ENCODE results near the gene CERKL.

CERKL gene

DNA sequence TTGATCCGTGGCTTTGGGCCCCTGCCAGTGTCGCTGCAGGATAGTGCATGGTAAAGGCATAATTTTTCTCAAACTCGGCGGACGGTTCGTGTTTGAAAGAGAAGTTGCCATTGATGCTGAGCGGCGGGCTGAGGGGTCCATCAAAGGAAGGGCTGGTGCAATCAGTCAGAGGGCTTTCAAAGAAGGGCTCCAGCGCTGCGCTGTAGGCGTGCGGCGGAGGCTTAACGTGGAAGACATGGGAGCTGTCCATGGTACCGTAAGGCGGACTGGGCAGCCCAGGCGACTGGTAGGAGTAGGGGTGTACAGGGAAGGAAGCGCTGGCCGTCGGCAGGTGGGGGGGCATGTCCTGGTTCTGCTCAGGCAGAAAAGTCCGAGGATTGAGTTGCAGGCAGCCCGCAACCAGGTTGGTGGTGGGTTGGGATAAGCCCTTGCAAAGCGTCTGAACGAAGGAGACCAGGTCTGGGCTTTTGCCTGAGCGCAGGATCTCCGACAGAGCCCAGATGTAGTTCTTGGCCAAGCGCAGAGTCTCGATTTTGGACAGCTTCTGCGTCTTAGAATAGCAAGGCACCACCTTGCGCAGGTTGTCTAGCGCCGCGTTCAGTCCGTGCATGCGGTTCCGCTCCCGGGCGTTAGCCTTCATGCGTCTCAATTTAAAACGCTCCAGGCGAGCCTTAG is 21.1 kb upstream of the CERKL start:
- FAIRE-seq = no peak

- no peak for FAIRE-seq
Measured at GRCh38 chr2:181675254-181675653, 18.3 kb upstream of the CERKL start.

DNA sequence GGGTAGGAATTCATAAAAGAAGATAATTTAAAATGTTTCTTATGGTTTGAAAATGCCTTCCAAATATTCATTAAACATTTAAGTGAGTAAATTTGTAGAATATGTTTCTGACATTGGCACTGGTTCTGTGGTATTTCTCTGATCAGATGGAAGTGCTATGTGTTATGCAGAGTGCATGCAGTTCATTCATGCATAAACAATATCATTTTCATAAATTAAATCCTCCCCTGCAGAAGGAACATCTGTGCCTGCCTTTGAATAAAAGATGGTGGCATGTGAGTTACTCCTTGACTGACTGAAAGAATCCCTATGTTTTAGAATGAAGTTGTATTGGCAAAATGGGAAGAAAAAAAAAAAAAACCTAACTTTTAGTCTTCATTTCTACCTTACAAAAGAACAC is 17.6 kb upstream of the CERKL start:
- FAIRE-seq = no peak

DNA sequence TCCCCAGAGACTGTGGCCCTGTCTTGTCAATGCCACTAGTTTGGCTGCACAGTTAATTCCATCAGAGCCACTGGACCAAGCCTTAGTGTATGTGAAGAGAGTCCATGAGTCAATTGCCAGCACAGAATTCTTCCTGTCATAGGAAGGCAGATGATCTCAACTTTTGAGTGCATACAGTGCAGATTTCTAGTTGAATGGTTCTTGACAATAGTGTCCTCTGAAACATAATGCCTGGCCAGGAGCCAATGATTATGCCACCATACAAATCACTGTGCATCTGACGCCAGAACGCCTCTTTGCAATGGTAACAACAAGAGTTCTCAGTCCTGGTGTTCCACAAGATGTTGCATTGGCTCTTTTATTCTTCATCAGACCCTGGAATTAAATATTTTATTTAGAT is 16.3 kb upstream of the CERKL start:
- no peak for FAIRE-seq

- no peak for FAIRE-seq
Measured at GRCh38 chr2:181672255-181673008, 15.5 kb upstream of the CERKL start.

DNA sequence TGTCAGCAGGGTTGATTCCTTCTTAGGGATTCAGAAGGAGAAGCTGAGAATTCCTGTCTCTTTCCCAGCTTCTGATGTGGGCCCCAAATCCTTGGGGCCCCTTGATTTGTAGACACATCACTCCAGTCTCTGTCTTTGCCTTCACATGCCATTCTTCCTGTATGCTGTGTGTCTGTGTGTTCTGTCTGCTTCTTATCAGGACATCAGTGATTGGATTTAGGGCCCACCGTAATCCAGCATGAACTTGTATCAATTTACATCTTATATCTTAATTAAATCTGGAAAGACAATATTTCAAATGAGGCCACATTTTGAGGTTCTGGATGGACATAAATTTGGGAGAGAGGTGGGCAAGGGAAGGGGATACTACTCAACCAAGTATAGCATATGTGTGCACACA is 13.7 kb upstream of the CERKL start:
- no peak for FAIRE-seq

DNA sequence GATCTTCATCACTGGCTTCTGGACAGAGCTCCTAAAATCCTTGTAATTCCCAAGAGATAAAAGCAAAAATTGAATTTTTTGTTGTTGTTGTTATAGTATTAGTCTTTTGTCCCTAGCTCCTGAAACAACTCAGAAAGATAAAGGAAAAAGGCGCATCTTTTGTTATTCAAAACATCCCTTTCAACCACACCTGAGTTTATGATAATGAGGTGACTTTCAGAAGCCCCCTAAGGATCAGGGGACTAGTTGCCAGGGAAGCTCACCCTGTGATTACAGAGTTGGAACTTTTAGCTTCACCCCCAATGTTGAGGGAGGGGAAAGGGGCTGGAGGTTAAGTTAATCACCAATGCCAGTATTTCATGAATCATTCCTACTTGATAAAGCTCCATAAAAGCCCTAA is 10.3 kb upstream of the CERKL start:
- no peak for FAIRE-seq

DNA sequence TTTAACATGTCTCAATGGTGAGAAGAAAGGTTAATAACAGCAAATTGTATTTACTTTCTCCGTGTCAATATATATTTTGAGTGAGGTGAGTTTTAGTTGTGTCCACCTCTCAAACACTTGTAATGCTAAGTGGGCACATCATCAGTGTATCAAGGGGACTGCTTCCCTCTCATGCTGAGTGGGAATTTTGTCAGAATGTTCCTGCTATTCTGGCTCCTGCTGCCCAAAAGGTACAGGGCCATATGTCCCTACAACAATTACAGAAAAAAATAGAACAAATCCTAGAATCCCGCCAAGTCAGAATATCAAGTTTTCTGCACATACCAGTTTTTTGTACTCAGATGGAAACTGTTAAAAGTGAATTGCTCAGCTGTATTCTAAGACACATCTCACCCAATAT is 5.4 kb upstream of the CERKL start:
- FAIRE-seq = no peak

- no peak for FAIRE-seq
Measured at GRCh38 chr2:181660181-181660580, 3.3 kb upstream of the CERKL start.

- FAIRE-seq = no peak
Measured at GRCh38 chr2:181658444-181658843, 1.5 kb upstream of the CERKL start.

- FAIRE-seq = no peak
Measured at GRCh38 chr2:181657379-181657778, 474 bp upstream of the CERKL start.

DNA sequence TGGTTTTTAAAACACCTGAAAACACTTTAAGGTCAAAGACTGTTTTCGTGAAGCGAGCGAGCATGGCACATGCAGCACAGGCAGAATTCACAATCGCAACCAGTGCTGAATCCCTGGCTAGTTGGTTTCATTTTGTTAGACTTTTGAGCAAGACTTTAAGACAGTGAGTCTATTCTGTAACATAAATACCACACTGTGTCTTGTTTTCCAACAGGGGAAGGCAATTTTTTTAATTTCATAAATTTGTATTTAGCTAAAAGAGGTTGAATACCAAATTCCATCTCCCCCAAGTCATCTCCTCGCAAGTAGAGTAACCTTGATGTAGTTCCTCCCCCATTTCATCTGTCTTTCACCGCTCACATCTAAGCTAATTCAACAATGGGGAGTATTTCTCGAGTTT is 1.4 kb downstream of the CERKL start:
- no peak for FAIRE-seq

- FAIRE-seq = no peak
Measured at GRCh38 chr2:181649436-181649979, 7.4 kb downstream of the CERKL start.

- no peak for FAIRE-seq
Measured at GRCh38 chr2:181648478-181649155, 8.3 kb downstream of the CERKL start.

- no peak for FAIRE-seq
Measured at GRCh38 chr2:181646415-181646987, 10.4 kb downstream of the CERKL start.

GRCh38 chr2:181643151-181643550 is 13.8 kb downstream of the CERKL start:
- no peak for FAIRE-seq

GRCh38 chr2:181642086-181642485 is 14.8 kb downstream of the CERKL start:
- FAIRE-seq = no peak

DNA sequence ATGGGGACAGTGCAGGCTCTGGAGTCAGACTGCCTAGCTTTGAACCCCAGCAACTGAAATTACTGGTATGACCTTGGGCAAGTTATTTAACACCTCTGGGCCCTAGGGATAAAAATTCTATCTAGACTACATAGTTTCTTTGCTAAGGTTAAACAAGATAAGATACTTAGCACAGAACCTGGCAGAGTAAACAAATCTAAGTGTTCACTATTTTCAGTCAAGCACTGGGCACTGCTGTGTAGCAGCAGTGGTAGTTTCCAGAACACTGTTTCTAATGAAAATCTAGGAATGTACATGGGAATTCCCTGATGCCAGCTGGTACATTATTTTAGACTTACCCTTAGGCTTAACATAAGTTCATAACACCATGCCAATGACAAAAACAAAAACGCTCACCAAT is 17.2 kb downstream of the CERKL start:
- FAIRE-seq = no peak

DNA sequence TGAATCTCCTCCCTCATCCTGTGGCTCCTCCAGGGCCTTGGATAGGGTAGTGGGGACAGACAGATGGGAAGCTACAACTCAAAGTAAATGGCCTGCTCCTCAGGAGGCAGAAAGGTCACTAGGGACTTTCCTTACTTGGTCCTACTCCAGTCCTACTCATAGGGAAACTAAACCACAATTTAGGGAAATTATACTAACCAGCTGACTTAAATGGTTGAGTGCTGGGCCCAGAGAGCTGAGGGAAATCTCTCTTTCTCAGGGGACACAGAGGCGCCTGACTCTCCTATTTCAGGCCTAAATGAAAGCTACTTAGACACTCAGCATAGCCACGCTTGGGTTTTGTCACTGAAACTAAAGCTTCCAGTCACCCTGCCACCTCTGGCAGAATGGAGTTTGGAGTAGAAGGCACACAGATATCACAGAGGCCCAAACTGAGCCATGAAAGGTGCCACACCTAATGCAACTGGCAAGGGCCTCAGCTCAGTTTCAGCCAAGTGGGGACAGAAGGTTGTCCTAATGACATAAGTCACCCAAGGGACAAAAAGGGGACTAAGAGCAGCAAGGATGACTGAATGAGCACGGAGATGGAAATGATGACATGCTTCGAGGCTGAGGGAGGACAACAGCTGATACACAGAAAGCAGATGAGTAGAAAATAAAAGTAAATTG is 24.0 kb downstream of the CERKL start:
- no peak for FAIRE-seq

DNA sequence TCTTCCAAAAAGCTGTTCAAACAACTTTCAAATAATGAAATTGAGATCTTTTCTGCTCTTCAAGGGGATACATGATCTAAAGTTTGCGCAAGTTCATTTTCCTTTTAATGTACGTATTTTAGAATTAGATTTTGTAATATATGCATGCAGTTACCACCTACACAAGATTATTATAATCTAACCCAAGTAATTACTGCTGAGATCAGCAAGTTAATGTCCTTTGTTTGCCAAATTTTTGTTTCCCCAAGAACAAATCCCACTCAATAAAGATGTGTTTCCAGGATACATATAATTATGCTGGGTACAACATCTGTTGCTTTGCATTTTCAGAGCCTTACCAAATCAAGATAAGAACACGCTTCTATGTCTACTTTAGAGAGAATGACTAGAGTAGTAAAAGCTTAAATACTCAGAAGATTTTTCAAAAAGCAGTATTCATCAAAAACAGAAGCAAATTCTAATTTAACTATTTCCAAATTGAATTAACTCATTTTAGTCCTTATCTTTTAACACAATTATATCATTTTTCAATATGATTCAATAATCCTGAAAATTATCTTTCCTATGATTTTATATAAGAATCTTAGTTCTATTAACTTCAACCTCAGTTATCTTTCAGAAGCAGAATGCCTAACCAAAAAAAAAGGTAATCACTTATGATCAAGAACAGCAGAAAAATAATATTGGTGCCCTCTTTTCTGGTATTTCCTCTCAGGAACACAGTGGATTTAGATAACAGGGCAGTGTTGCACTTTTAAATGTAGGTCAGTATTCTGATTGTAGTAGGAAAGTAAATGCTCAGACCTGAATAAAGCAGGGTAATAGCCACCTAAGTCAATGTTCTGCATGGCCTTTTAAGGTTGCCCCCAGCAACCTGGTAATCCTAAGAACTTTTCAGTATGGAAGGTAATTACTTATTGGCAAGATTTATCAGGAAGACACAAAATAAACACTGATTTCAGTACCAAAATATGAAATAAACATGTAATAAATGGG is 28.0 kb downstream of the CERKL start:
- FAIRE-seq = no peak

- FAIRE-seq = no peak
Measured at GRCh38 chr2:181627545-181627944, 29.4 kb downstream of the CERKL start.

- no peak for FAIRE-seq
Measured at GRCh38 chr2:181626671-181627070, 30.2 kb downstream of the CERKL start.

Data from endometrium (tissue), 2 donors.